GM19463 (cell line): ENCODE measurements around the gene PRR7.

Experiments
- ATAC-seq: cut with Tn5 transposase; IDR thresholded peaks from one replicate; pipeline ENCODE4 v1.9.1; 2021; ENCODE audit warnings: mild to moderate bottlenecking, moderate library complexity; ENCODE audit not compliant: unreplicated experiment

The PRR7 gene

DNA sequence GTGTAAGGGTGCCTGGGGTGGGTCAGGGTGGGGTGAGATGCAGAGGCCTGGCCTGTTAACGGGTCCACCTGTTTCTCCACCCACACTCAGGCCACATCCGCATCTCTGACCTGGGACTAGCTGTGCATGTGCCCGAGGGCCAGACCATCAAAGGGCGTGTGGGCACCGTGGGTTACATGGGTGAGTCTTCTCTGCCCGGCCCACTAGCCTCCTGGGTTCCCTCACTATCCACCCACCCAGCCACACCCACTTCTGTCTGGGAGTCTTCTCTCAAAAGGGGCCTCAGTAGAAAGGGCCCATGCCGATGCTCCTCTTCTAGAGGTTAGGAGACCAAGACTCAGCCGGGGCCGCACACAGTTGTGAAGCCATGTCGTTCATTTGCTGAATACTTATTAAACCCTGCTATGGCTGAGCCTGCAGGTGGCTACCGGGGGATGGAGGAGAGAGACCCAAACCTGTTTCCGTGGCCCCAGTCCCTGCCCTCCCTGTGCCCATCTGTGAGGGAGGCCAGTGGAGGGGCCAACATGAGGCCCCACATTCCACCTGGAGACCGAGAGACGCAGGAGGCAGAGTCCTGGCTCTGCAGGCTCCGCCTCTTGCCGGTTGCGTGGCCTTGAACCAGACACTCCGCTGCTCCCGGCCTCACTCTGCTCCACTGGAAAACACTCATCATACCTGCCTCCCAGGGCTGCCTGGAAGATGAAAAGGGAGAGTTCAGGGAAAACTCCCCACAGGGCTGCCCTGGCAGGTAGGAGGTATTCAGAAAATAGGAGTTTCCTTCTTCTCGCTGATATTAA is 11.5 kb upstream of the PRR7 start:
- ATAC-seq = no peak

DNA sequence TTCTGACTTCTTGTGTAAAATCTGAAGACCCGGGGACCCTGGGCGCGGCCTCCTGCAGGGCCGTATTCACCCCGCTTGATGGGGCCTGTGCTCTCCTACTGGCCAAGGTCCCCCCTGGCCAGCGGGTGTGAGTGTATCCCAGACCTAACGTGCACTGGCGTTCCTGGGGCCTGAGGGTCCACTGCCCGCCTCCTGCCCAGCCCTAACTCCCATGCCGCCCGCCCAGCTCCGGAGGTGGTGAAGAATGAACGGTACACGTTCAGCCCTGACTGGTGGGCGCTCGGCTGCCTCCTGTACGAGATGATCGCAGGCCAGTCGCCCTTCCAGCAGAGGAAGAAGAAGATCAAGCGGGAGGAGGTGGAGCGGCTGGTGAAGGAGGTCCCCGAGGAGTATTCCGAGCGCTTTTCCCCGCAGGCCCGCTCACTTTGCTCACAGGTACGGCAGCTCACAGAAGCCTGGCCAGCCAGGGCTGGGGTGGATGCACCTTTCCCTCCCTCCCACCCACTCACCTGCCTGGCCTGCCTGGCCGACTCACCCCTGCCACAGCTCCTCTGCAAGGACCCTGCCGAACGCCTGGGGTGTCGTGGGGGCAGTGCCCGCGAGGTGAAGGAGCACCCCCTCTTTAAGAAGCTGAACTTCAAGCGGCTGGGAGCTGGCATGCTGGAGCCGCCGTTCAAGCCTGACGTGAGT is 10.6 kb upstream of the PRR7 start:
- ATAC-seq = no peak

DNA sequence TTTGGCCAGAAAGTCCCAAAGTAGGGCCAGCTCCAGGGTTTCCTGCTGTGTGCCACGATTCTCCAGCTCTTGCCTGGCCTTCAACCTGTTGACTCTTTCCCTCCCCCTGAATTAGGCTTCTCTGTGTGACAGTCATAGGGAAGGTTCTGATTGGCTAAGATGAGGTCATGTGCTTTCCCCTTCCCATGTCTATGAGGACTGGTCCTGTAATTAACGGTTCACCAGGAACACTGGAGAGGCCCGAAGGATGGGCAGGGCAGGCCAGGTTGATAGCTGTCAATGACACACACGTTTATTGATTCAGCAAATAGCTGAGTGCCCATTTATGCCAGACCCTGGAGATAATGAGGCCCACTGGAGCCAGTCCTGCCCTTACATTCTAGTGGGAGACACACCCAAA is 9.0 kb upstream of the PRR7 start:
- no peak for ATAC-seq

DNA sequence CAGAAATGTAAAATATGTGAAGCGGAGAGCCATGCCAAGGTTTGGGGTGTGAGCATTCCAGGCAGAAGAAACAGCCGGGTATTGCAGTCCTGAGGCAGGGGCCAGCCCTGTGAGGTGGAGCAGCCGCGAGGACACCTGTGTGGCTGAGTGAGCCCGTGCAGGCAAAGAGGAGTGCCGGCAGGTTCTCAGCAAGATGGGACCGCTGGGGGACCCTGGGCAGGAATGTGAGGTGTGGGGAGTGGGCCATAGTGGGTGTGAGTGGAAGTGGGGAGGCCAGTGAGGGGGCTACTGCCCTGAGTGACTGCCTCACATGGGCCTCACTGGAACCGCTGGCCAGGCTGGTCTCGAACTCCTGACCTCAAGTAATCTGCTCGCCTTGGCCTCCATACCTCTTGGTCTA is 8.1 kb upstream of the PRR7 start:
- no peak for ATAC-seq

DNA sequence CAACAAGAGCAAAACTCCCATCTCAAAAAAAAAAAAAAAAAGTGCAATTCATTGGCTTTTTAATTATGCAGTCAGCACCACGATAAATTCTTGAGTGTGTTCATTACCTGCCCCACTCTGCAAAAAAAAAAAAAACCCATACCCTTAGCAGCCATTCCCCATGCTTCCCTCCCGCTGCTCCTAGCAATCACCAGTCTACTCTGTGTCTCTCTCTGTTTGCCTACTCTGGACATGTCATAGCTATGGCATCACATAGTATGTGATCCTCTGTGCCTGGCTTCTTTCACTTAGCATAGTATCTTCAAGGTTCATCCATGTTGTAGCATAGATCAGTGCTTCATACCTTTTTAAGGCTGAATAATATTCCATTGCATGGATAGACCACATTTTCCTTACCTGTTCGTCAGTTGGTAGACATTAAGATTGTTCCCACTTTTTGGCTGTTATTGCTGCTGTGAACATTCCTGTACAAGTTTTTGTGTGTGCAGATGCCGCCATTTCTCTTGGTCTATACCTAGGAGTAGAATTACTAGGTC is 7.0 kb upstream of the PRR7 start:
- no peak for ATAC-seq

DNA sequence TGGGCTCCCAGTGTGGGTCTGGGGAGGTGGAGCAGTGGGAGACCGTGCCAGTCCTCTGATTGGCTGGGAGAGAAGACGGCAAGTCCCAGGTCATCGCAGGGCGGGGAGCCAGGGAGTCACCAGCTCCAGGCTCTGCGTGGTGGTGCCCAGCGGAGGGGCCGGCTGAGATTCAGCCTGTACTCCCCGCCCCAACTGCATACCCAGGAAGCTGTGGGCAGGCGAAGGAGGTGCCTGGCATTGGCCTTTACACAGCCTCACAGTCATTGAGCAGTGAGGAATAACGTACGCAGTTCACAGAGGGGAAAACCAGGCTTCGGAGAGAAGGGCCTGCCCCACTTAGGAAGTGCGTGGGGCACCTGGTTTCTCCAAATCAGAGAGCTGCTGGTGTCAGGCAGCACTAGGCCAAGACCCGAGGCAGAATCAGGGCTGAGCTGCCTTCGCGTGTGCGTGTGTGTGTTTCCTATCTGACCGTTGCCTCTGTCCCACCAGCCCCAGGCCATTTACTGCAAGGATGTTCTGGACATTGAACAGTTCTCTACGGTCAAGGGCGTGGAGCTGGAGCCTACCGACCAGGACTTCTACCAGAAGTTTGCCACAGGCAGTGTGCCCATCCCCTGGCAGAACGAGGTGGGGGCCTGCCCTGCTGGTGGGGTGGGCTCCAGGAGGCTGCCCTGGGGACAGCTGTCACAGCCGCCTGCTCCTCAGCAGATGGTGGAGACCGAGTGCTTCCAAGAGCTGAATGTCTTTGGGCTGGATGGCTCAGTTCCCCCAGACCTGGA is 6.2 kb upstream of the PRR7 start:
- ATAC-seq = no peak

DNA sequence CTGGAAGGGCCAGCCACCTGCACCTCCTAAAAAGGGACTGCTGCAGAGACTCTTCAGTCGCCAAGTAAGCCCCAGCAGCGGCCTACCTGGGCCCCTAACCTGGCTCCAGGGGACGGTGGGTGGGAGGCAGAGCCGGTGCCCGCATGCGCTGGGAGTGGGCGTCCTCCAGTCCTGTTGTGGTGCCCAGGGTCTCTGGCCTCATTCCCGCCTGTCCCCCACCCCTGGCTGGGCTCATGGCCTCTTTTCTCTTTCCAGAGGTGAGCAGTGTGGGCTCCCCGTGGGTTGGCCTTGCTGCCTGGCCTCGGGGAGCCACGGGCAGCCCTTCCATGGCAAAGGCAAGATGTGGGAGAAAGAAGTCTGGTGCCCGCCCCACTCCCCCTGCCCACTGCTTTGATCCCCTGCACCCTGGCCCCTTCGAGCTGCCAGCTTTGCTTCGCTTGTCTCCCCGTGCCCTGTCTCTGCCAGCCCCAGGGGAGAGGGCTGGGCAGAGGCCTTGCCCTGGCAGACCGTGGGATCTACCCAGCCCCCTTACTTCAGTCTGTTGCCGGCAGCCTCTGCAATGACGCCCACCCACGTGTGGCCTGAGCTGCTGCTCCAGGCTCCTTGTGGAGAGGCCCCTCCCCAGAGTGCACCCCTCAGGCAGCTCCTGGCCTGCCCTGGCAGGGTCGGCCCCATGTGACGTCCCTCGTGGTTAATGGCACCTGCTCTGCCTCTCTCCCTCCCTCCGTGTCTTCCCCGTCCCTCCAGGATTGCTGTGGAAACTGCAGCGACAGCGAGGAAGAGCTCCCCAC is 5.4 kb upstream of the PRR7 start:
- ATAC-seq = no peak

DNA sequence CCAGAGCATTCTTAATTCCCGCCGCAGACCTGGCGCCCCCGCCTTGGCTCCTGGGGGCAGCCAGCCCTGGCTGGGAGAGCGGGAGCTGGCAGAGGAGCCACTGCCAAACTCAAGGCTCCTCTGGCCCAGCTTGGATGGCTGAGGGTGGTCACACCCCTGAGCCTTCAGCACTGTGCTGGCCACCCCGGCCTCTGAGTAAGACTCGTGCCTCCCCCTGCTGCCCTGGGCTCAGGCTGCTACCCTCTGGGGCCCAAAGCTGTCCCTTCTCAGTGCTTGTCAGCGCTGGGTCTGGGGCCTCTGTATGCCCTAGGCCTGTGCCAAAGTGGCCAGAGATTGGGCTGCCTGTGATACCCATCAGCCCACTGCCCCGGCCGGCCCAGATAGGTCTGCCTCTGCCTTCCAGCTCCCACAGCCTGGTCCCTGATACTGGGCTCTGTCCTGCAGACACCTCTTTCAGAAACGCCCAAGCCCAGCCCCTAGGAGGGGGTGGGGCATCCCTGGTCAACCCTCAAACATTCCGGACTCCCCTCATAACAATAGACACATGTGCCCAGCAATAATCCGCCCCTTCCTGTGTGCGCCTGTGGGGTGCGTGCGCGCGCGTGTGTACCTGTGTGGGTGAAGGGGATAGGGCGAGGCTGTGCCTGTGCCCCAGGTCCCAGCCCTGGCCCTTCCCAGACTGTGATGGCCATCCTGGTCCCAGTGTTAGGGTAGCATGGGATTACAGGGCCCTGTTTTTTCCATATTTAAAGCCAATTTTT is 4.4 kb upstream of the PRR7 start:
- no peak for ATAC-seq

DNA sequence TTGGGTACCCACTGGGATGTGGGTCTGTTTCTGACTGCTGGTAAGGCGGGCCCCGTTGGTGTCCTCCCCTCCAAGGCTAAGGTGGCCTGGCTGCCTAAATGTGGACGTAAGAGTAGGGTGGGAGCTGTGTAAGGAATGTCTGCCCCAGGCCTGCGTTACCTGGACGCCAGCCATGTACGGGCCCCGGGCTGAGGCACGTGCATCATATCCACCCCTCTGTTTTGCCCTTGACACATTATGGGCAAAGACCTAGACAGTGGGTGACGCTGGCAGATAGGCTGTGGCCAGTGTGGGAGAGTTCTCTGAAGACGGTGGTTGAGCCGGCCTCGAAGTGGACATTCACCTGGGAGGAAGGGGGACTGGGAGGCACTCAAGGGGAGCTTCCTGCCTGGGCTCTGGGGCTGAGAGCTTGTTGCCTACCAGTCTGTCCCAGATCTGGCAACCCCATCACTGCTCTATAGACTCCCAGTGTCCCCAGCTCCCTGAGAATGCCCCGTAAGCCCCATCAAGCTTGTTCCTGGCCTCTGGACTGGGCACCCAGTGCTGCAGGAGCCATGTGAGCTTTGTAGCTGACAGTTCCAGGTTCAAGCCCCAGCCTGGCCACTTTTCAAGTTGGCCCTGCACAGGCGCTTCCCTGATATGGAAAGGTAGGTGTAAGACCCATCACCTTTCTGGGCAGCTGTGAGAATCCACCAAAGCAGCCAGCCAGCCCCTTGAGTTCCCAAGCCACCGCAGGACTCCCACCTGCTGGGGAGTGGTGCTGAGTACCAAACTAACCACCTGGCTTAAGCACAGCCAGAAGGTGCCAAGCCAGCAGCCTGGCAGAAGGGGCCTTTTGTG is 3.2 kb upstream of the PRR7 start:
- ATAC-seq = no peak

DNA sequence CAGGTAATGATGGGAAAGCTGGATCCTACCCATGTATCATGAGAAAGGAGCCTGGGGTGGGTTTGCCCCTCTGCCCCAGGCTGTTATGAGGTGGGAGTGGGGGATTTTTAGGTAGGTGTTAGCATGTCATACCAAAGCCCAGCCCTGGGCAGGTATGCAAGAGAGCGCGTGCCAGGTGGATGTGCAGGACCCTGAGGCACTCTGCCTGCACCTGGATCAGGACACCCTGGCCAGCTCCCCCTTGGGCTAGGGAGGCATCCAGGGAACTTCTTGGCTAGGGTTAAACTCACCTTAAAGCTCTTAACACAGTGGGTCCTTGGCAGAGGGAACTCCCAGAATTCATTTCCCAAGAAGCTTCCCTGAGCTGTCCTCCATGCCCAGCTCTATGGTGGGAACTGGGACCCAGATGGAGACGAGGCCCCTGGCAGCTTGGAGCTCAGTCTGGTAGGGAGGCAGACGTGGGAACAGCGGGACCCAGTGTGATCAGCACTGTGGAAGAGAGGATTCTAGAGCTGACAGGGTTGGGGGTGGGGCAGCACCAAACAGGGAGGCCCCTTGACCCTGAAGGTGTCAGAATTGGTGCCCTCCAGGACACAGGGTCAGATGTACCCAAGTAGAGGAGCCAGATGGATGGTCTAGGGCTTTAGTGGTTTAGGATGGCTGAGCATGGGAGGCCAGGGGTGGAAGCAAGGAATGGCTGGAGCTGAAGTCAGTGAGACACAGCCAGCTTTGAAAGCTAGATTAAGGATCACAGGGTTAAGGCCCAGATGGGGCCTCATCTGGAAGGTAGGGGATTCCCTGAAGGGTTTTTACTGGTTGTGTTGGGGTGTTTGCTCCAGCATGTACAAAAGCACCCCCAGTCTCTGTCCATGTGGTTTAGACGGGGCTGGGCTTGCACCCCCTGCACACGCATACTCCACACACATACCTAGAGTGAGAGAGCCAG is 2.2 kb upstream of the PRR7 start:
- no peak for ATAC-seq

DNA sequence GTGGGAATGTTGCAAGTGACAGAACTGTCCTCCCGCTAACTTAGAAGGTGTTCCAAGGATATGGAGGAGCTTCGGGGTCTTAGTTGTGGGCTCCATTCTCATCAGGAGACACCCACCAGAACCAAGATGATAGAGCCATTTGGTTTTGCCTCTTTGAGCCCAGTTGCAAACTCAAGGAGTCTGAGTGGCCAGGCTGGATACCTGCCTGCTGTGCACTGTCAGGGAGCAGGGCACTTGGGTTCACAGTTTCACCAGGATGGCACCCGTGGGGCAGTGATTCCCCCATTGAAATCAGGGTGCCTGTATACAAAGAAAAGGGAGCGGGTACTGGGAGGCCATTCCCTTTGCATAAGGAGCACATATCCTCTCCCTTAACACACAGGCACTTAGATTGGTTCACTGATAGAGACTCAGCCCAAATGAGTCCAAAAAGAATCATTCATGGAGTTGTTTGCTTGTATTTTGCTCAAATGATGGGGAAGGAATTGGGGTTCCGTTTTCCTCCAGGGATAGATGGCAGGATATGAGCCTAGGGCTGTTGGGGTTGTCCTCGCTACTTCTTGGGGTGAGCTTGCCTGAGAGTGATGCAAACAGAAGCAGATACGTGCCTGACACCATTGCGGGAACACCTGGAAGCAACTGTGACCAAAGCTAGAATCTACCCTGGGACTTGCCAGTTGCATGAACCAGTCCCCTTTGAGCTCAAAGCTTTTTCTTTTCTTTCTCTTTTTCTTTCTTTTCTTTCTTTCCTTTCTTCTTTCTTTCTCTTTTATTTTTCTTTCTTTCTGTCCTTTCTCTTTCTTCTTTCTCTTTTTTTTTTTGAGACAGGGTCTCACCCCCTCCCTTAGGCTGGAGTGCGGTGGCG is 1.3 kb upstream of the PRR7 start:
- no peak for ATAC-seq

DNA sequence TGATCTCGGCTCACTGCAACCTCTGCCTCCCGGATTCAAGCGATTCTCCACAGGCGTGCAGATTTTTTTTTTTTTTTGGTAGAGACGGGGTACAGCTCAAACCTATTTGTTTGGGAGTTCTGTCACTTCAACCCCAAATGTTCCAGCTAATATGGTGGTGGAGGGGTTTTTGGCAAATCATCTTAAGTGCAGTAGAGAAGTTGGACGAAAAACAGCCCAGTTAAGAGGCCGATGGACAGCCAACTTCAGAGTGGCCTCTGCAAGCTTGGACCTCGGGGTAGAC is 756 bp upstream of the PRR7 start:
- ATAC-seq = no peak

DNA sequence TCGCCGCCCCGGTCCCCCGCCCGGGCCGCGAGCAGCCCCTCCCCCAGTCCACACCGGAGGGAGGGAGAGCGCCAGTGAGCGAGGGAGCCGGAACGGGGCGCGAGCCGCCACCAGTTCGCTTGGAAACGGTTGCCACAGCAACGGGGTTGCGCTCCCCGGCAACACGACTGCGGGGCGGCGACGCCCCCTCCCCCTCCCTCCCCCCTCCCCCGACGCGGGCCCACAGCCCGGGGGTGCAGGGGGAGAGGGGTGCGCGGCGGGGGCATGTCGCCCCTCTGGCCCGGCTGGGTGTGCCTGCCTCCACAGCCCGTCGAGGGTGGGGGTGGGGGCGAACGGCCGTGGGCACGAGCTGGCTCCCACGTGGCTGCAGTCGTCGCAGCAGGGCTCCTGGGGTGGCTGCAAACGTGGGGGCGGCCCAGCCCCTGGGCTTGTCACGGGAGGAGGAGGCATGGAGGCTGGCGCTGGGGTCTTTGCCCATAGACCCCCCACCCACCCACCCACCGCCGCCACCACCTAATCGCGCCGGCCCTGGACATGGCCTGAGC is 524 bp downstream of the PRR7 start:
- ATAC-seq = peak; percentile 37

DNA sequence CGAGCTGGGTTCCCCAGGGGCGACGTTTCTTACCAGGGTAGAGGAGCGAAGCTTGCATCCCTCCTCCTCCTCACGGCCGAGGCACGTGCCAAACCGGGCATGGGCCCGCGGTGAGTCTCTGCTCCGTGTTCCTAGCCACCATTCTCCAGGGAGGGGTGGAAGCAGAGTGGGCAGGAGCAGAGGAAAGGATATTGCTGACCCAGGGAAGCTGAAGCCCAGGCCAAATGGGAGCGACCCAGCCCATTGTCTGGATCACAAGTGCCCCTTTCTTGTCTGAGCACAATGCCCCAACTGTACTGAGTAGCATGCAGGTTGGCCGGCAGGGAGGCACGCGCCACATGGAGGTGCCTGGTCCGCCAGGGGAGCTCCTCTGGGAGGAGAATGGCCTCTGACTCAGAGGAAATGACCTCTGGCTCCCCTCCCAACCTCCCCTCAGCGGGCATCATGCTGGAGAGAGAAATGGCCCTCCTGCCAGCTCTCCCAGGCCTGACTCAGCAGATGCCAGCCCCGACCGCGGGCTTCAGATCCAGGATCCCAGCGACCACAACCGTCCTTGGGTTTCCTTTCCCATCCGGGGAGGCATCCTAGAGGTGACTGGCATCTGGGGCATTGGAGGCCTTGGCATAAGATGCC is 1.1 kb downstream of the PRR7 start:
- no peak for ATAC-seq

DNA sequence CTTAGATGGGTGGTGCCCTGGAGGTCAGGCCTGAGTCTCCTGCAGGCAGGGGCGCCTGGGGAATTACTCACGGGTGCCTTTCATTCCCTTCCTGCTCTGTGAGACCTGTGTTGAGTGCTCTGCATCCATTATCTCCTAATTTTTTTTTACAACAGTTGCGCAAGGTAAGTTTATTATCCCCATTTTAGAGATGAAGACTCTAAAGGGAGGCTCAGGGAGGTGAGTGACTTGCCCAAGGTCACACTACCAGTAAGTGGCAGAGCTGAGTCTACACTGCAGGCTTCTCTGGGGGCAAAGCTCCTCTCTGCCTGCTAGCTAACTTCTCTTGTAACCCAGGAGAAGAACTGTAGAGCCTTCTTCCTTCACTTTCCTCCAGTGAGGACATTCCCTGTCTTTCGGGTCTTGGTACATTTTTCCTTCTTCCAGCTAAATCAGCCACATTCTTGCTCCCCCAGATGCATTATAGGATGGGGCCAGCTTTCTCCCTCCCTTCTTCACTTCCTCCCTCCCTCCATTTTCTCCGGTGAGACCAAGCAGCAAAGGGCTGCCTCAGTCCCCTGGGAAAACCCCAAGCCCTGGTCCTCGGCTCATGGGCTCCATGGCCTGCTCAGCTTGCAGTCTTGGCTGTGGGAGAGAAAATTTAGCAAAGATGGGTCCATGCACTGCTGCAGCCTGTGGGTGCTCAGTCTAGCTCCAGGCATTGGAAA is 1.8 kb downstream of the PRR7 start:
- no peak for ATAC-seq
